HG03520 (cell line): ENCODE measurements around the gene GPATCH8.

Experiments used
- ATAC-seq: cut with Tn5 transposase; IDR thresholded peaks from one replicate; pipeline ENCODE4 v1.9.1; 2021; ENCODE audit warnings: mild to moderate bottlenecking, moderate library complexity; ENCODE audit not compliant: unreplicated experiment

The GPATCH8 gene

GRCh38 chr17:44464037-44464436 is 39.2 kb downstream of the GPATCH8 start:
- no peak for ATAC-seq

GRCh38 chr17:44451832-44452231 is 51.4 kb downstream of the GPATCH8 start:
- no peak for ATAC-seq

- ATAC-seq = no peak
Measured at GRCh38 chr17:44451016-44451627, 52.1 kb downstream of the GPATCH8 start.

GRCh38 chr17:44448412-44448811 is 54.8 kb downstream of the GPATCH8 start:
- no peak for ATAC-seq

GRCh38 chr17:44444735-44445105 is 58.5 kb downstream of the GPATCH8 start:
- ATAC-seq = no peak

- ATAC-seq = no peak
Measured at GRCh38 chr17:44442806-44443205, 60.4 kb downstream of the GPATCH8 start.

GRCh38 chr17:44439168-44439567 is 64.0 kb downstream of the GPATCH8 start:
- ATAC-seq = no peak

- no peak for ATAC-seq
Measured at GRCh38 chr17:44438636-44439035, 64.6 kb downstream of the GPATCH8 start.

GRCh38 chr17:44436336-44436735 is 66.9 kb downstream of the GPATCH8 start:
- ATAC-seq = no peak

- ATAC-seq = no peak
Measured at GRCh38 chr17:44432254-44433157, 70.7 kb downstream of the GPATCH8 start.

- ATAC-seq = no peak
Measured at GRCh38 chr17:44424828-44425461, 78.3 kb downstream of the GPATCH8 start.

- no peak for ATAC-seq
Measured at GRCh38 chr17:44417553-44417952, 85.7 kb downstream of the GPATCH8 start.

- ATAC-seq = no peak
Measured at GRCh38 chr17:44416558-44417289, 86.5 kb downstream of the GPATCH8 start.

- ATAC-seq = no peak
Measured at GRCh38 chr17:44414394-44415155, 88.6 kb downstream of the GPATCH8 start.

GRCh38 chr17:44409309-44410028 is 93.7 kb downstream of the GPATCH8 start:
- no peak for ATAC-seq

- ATAC-seq = no peak
Measured at GRCh38 chr17:44408786-44409185, 94.4 kb downstream of the GPATCH8 start.

- ATAC-seq = no peak
Measured at GRCh38 chr17:44402564-44403172, 100.5 kb downstream of the GPATCH8 start.

GRCh38 chr17:44400226-44400847 is 102.9 kb downstream of the GPATCH8 start:
- no peak for ATAC-seq
